Hypothalamus (tissue), 51 donors: ENCODE measurements around the gene BUD13.
"Not testable (repeated sequence)": the region's sequence is repeated elsewhere in the genome, so short reads cannot be mapped to it uniquely, and the experiment has no call there.

ENCODE experiments used
- DNase-seq, 51 donors: peaks; one replicate each; lab custom pipeline; 2025; lab: John Stamatoyannopoulos, UW

Gene BUD13, protein sequence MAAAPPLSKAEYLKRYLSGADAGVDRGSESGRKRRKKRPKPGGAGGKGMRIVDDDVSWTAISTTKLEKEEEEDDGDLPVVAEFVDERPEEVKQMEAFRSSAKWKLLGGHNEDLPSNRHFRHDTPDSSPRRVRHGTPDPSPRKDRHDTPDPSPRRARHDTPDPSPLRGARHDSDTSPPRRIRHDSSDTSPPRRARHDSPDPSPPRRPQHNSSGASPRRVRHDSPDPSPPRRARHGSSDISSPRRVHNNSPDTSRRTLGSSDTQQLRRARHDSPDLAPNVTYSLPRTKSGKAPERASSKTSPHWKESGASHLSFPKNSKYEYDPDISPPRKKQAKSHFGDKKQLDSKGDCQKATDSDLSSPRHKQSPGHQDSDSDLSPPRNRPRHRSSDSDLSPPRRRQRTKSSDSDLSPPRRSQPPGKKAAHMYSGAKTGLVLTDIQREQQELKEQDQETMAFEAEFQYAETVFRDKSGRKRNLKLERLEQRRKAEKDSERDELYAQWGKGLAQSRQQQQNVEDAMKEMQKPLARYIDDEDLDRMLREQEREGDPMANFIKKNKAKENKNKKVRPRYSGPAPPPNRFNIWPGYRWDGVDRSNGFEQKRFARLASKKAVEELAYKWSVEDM

DNA sequence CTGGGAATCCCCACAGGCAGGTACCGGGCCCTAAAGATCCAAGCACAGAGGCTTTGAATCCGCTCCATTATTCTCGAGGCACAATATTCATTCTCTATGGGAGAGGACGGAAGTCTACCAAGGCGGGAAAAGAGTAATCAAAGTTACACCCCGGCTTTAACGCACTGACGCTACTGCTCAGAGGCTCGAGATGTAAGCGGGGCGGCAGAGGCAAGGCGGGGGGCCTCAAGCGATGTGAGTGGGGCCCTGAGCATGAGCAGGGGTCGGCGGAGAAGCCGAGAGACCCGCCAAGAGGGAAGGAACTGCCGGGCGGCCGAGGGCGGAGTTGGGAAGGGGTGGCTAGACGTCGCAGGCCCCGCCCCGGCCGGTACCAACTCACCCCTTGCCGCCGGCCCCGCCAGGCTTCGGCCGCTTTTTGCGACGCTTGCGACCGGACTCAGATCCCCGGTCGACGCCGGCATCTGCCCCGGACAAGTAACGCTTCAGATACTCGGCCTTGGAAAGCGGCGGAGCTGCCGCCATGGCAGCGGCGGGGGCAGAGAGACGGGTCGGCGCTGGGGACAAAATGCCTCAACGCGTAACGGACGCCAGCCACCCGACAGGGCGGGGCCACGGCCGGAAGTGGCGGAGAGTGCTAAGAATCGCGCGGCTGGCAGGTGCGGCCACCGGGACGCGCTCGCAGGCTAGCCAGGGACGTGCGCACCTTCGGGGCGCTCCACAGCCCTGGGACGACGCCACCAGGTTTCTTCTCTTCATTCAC lies at the start of gene BUD13:
BUD13 (minus strand) TSS at position 545 of the 760 bp plus-strand sequence; CDS start at position 522, 23 bp downstream.
- DNase-seq = peak; percentile 52 to 91 (median 82)

DNA sequence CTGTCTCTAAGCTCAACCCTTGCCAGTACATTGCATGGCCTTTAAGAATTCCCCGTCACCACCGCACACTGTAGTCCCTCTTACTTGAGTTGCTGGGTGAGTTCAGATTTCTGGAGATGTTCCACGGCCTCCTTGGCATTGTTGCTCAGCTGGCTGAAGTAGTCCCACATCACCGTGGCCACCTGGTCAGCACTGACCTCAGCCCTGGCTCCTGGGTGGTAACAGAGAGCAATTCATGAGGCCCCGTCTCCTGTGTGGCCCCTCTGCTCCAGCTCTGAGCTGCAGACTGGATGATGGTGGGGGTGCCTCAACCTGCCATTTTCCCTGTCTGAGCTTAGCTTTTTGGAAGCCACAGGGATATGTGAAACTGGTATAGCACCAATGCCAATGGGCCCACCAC lies 49.8 kb upstream of the BUD13 start:
- DNase-seq = no peak

DNA sequence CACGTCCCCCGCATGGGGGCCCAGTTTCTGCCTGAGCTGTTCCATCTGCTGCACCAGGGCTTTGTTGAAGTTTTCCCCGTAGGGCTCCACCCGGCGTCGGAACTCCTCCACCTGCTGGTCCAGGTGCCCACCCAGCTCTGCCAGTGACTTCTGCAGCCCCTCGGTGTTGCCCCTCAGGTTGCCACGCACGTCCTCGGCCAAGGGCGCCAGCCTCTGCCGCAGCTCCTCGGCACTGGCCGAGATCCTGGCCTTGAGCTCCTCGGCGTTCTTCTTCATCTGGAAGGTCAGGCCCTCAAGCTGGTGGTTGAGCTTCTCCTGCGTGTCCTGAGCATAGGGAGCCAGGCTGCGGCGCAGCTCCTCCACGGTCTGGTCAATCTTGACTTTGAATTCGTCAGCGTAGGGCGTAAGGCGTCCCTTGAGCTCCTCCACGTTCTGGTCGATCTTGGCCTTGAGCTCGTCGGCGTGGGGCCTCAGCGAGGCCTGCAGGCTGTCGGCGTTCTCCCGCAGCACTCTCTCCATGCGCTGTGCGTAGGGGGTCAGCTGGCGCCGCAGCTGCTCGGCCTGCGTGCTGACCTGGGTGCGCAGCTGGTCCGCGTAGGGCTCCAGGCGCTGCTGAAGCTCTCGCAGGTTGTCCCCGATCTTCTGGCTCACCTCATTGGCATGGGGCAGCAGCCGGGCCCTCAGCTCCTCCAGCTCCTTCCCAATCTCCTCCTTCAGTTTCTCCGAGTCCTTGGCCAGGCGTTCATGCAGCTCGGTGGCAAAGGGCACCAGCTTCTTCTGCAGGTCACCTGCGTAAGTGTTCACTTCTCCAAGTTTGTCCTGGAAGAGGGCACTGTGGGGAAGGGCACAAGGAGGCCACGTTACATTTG lies 48.5 kb upstream of the BUD13 start:
- DNase-seq = no peak

DNA sequence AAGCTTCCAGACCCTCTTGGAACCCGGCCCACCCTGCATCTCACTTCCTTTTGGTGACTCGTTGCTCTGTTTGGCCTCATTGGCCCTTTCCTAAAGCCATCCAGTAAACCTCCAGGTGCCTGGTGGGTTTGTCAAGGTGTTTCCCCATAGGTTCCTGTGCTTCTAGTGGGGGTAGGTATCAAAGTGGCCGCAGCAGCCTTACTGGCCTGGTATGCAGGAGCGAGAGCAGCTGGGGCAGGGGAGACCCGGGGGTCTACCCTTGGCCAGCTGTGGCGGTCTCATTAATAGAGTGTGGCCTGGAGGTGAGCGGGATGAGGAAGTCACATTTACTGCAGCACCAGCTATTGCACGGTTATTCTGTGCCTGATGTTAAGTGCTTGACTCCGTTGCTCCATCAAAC lies 46.3 kb upstream of the BUD13 start:
- DNase-seq = no peak

DNA sequence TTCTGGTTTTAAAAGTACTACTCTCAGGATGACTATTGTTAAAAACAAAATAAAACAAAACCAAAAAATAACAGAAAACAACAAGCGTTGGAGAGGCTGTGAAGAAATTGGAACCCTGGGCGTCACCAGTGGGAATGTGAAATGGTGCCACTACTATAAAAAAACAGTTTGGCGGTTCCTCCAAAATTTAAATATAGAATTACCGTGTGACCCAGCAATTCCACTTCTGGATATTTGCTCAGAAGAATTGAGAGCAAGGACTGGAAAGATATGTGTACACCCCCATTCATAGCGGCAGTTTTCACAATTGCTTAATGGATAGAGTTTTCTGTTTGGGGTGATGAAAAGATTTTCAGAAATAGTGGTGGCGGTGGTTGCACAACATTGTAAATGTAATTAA lies 41.7 kb upstream of the BUD13 start:
- DNase-seq = no peak

DNA sequence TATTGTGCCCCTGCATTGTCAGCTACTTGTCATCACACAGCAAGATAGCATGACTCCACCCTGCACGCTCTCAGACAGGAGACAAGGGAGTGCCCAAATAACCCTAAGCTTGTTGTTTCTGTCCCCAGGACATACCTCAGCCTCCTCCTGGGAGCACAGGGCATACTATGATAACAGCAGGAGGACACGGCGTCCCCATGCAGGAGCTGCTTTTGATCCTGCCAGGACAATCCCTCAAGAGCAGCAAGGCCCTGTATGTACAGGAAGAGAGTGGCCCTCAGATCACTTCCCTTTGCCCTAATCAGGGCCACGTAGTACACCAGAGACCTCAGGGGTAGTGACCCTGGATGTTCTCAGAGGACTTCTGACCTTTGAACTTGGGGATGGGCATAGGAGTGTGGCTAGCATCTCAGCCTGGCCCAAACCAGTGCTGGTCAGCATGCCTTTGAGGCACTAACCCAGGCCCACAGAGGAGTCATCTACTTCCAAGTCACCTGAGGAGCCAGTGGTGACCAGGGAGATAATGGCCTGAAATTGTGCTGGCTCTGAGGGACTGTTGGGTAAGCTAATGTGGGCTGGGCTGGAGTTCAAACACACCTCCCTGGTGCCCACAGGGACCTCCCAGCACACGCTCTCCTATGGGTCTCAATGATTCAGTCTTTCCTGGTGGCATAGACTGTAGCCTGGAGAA lies 41.1 kb upstream of the BUD13 start:
- no peak for DNase-seq

DNA sequence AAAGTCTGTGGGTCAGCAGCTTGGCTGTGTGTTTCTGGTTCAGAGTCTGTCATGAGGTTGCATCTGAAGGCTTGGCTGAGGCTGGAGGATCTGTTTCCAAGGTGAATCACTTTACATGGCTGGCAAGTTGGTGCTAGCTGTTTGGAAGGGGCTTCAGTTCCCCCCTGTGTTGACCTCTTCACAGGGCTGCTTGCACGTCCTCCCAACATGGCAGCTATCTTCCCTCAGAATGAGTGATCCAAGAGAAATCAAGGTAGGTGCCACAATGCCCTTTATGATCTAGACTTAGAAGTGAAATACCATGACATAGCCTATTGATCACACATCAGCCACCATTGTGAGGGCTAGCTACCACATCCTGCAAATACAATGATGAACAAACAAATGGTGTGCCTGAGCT lies 40.4 kb upstream of the BUD13 start:
- DNase-seq = no peak

DNA sequence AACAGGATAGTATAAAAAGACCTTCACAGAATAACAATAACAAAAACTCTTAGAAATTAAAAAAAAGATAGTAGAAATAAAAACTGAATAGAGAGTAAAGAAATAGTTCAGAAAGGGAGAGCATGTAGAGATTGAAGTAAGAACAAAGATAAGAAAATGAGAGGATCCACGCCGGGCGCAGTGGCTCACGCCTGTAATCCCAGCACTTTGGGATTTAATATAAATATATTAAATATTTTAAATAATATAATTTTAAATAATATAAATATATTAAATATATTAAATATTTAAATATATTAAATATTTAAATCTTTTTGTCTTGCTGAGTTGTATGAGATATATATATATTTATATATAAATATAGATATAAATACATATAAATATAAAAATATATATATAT lies 39.3 kb upstream of the BUD13 start:
- DNase-seq = no peak

DNA sequence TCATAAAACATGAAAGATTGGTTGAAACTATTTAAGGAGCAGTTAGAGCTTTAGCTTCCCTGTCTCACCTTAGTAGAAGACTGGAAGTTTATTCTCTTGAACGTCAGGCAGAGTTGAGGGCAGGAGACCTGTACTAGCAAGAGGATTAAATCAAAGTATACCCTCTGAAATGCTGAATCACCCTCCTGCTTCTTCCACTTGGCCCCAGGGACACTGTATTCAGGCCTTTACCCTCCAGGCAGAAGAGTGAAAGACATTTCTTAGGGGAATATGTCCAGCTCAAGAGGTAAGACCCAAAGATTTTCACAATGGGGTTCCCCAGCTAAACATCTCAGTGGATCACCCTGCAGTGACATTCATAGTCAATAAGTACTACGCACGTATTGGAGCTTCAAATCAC lies 38.4 kb upstream of the BUD13 start:
- DNase-seq = no peak

DNA sequence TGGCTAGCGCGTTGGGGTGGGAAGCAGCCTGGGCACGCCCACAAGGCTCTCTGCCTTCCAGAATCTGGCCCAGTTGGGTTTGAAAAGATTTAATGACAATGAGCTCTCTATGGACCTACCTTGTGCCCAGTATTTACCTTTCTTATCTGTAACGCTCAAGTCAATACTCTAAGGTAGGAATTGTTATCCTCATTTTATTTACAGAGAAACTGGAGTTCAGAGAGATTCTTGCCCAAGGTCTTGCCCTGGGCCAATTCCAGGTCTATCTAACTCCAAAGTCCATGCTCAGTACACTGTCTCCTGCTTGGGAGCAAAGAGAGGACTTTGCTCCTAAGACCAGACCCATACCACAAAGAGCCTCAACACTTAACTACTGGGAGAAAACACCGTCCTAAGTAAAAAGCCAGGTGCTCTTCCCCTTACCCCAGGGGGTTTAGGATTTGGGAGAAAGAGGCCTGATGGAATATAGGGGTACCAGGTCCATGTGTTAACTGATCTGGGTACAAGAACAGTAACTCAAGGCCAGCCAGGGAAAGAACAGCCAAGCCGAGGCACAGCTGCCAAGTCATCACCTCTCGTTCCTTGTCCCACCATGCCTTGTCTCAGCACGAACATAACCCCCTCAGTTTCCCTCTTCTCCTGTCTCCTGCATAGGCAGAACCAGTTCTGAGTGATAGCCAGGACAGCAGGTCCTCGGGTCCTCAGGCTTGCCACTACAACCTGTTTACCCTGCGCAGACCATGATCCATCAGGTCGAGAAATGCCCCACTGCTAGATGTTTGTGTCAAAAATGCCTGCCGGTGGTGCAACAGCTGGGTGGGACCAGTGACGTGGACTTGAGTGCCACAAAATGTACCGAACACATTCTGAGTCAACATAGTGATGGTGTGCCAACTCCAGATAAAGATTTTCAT lies 35.7 kb upstream of the BUD13 start:
- no peak for DNase-seq

DNA sequence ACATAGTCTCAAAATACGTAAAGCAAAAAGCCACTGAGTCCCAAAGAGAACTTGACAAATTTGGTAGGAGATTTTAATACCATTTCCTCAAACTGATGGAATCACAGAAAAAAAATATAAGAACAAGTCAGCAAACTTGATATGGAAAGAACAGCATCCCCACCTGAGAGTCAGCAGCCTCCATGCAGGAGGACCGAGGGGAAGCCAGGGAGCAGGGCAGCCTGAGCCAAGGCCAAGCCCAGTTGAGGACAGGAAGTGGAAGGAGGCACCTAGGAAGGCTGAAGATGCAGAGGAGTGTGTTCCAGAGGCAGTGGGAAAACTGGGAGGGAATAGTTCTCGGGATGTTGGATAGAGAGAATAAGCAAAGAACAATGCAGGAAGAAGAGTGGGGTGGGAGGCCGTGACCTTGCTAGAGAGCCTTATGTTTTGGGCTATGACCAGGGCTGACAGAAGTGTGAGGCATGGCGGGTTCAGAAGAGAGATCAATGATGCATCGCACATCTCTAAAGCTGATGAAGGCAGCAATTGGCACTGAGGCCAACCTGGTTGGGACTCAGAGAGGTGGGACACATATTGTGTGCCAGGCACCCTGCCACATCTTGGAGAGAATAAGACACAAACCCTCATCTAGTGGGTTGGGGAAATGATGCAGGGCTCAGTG lies 34.9 kb upstream of the BUD13 start:
- no peak for DNase-seq

DNA sequence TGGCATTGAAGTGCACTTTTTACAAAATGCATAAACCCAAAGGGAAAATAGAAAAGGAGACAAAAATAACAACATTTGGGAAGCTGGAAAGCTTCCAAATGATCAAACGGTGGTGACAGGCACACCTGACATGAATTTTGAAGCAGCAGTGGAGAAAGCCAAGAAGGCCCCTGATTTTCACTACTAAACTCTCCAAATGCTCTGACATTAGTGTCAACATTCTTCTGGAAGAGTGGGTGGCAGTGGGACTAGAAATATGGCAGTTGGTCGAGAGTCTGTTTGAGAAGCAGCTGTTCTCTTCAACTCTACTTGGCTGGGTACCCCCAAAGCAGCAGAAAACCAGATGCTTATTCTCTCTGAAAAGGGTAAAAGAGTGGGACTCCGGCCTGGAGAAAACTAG lies 31.2 kb upstream of the BUD13 start:
- no peak for DNase-seq

DNA sequence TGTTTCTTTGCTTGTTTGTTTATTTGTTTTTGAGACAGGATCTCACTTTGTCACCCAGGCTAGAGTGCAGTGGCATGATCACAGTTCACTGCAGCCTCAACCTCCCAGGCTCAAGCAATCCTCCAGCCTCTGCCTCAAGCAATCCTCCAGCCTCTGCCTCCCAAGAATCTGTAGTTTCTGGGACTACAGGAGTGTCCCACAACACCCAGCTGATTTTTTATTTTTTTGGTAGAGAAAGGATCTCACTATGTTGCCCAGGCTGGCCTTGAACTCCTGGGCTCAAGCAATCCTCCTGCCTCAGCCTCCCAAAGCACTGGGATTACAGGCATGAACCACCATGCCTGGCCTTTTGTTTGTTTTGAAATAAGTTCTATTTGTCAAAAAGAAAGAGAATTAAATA lies 28.9 kb upstream of the BUD13 start:
- DNase-seq = not testable (repeated sequence)

DNA sequence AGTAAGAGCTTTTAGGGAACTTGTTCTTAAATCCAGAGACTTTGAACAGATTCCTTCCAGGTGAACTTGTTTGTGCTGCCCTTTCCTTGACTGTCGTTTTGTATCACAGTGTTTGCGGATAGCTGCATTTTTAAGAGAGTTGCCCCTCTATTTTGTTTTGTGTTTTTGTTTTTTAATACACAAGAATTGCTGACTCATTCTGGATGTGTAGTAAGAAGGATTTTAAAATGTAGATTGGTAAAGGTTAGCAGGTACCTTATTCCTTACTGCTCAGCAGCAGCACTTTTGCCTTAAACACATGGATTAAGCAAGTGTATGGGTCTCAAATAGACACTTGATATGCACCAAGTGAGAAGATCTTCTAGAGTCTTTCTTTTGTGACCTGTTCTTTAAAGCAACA lies 27.8 kb upstream of the BUD13 start:
- DNase-seq = no peak

DNA sequence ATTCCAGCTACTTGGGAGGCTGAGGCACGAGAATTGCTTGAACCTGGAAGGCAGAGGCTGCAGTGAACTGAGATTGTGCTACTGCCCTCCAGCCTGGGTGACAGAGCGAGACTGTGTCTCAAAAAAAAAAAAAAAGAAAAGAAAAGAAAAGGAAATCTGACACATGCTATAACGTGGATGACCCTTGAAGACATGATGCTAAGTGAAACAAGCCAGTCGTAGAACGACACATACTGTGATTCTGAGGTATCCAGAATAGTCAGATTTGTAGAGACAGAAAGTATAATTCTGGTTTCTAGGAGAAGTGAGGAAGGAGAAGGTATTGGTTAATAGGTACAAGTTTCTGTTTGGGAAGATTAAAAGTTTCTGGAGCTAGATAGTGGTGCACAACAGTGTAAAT lies 25.6 kb upstream of the BUD13 start:
- DNase-seq = no peak

DNA sequence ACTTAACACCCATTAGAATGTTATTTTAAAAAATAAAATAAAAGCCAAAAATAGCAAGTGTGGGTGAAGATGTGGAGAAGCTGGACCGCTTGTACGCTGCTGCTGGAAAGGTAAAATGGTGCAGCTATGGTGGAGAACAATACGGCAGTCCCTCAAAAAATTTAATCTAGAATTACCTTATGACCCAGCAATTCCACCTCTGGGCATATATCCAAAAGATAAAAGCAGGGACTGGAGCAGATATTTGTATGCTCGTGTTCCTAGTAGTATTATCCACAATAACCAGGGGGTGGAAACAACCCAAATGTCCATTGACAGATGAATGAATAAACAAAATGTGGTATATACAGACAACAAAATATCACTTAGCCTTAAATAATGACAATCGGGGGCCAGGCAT lies 25.0 kb upstream of the BUD13 start:
- no peak for DNase-seq

DNA sequence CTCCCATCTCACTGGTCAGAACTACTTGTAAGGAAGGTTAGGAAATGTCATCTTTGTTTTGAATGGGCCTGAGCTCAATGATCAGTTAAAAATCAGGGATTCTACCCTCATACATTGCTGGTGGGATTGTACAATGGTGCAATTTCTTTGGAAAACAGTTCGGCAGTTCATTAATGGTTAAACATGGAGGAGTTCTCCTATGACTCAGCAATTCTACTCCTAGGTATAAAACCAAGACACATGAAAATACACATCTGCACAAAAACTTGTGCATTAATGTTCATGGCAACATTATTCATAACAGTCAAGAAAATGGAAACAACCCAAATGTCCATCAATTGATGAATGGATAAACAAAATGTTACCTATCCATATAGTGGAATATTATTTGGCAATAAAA lies 23.8 kb upstream of the BUD13 start:
- no peak for DNase-seq

DNA sequence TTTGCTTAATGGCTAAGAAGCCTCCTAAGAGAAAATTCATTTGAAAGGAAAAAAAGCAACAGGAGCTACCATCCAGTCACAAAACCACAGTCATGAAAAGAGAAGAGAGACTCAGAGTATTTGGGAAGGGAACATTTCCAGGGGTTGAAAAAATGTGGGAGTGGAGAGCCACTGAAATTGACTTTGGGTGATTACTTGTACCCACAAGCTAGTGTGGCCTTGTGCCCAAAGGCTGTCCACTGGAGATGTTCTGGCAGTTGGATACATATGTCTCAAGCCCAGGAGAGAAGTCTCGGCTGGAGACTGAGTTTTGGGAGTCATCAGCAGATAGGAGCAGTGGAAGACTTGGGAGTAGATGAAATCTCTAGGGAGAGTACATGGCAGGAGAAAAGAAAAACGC lies 22.1 kb upstream of the BUD13 start:
- DNase-seq = no peak

DNA sequence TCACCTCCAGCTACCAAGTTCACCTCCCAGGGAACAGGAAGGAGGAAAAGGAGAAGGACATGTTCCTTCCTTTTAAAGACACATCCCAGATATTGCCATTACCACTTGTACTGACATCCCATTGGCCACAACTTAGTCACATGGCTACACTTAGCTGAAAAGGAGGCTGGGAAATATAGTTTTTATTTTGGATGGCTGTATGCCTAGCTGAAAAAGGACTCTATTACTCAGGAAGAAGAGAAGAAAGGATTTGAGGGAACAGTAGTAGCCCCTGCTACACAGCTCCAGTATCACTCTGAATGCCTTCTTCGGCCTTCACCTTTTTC lies 20.9 kb upstream of the BUD13 start:
- DNase-seq = no peak
